IMR-90 (cell line): ENCODE data around the gene TRPC1.

Experiments
- BHLHE40 ChIP-seq: fragments of 150-350 bp; IDR thresholded peaks from 2 replicates; pipeline ENCODE4 v1.6.1; 2016; ENCODE audit warnings: mild to moderate bottlenecking, low read depth, low read length
- CTCF ChIP-seq: conservative IDR thresholded peaks from 2 replicates; pipeline ENCODE4 v1.5.1; 2012; ENCODE audit warnings: mild to moderate bottlenecking, low read depth, low read length, improper control_type of control experiment
- POLR2A ChIP-seq: IDR thresholded peaks from 2 replicates; pipeline ENCODE4 v1.6.1; 2012; ENCODE audit warnings: mild to moderate bottlenecking, low read depth, low read length
- RAD21 ChIP-seq: IDR thresholded peaks from 2 replicates; pipeline ENCODE4 v1.6.1; 2012; ENCODE audit warnings: low read length, improper control_type of control experiment
- USF2 ChIP-seq: fragments of 150-350 bp; IDR thresholded peaks from 2 replicates; pipeline ENCODE4 v1.6.1; 2017; ENCODE audit warnings: mild to moderate bottlenecking, antibody characterized with exemption, low read length, low read depth

- TF ChIP-seq RAD21: no peak
- no peak for TF ChIP-seq CTCF
- TF ChIP-seq BHLHE40: no peak
- no peak for TF ChIP-seq POLR2A
- no peak for TF ChIP-seq USF2
Observed at GRCh38 chr3:142785996-142786395, 62.2 kb downstream of the TRPC1 start.
